NCI-H1694 treated with DMSO at 0.1 percent for 48 hours (cell line): Measurements from ENCODE around the gene GIGYF2.
"Not testable (repeated sequence)": the region's sequence is repeated elsewhere in the genome, so short reads cannot be mapped to it uniquely, and the experiment has no call there.

ENCODE experiments used
- DNase-seq: peaks from one replicate; lab custom pipeline; 2025; lab: John Stamatoyannopoulos, UW

GIGYF2 gene, protein sequence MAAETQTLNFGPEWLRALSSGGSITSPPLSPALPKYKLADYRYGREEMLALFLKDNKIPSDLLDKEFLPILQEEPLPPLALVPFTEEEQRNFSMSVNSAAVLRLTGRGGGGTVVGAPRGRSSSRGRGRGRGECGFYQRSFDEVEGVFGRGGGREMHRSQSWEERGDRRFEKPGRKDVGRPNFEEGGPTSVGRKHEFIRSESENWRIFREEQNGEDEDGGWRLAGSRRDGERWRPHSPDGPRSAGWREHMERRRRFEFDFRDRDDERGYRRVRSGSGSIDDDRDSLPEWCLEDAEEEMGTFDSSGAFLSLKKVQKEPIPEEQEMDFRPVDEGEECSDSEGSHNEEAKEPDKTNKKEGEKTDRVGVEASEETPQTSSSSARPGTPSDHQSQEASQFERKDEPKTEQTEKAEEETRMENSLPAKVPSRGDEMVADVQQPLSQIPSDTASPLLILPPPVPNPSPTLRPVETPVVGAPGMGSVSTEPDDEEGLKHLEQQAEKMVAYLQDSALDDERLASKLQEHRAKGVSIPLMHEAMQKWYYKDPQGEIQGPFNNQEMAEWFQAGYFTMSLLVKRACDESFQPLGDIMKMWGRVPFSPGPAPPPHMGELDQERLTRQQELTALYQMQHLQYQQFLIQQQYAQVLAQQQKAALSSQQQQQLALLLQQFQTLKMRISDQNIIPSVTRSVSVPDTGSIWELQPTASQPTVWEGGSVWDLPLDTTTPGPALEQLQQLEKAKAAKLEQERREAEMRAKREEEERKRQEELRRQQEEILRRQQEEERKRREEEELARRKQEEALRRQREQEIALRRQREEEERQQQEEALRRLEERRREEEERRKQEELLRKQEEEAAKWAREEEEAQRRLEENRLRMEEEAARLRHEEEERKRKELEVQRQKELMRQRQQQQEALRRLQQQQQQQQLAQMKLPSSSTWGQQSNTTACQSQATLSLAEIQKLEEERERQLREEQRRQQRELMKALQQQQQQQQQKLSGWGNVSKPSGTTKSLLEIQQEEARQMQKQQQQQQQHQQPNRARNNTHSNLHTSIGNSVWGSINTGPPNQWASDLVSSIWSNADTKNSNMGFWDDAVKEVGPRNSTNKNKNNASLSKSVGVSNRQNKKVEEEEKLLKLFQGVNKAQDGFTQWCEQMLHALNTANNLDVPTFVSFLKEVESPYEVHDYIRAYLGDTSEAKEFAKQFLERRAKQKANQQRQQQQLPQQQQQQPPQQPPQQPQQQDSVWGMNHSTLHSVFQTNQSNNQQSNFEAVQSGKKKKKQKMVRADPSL (N-terminal part only)

DNA sequence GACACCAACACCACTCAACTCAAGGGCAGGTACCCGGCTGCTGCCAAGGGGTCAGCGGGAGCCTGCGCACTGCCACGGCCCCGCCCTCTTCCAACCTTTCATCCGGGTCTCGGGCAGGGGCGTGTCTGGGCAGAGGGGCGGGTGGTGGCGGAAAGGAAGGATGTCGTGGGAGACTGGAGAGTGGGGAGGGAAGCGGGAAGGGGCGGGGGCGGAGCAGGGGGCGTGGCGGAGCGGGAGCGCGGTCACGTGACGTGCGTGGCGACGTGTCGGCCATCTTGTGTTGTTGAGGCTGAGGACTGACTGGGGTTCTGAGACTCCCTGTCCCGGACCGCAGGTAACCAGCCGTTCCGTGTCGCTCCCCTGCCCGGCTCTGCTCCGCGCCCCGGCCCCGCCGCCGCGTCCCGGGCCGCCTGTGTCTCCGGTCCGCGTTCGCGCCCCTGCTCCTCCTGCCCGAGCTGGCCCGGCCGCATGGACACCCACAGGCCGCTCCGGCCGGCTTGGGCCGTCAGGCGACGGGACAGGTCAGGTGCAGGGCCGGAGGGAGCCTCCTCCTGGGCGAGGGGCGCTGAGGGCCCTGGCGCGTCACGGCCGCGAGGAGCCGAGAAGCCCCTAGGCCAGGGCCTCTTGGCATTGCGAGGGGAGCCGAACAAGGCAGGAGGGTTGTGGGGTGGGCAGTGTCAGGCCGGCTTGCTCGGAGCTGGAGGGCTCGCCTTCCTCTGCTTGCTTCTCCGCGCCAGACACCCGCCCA lies at the start of gene GIGYF2:
TSS of gene GIGYF2 (plus strand) at position 273 of the 748 bp plus-strand sequence. CDS start 37,867 bp downstream, outside the sequence.
- peak; percentile 89 for DNase-seq

DNA sequence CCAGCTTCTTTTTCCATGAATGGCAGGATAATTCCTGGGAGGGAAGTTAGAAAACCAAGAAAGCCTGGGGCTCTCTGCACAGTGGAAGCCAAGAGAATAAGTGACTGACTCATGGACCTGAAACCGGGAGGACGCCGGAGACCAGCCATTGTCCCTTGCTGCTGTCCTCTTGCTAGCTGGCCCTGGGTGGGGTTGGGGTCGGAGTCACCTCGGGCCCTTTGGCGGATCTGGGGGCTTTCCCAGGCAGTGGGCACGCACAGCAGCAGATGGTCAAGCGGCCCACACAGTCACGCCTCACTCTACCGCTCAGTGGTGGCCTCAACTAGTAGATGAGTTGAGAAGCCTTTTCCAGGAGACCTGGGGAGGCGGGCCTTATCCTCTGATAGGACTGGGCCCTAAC lies 48.1 kb upstream of the GIGYF2 start:
- DNase-seq = no peak

GRCh38 chr2:232652505-232652851 lies 44.7 kb upstream of the GIGYF2 start:
- no peak for DNase-seq

GRCh38 chr2:232653441-232653840 lies 43.7 kb upstream of the GIGYF2 start:
- no peak for DNase-seq

GRCh38 chr2:232655392-232655791 lies 41.7 kb upstream of the GIGYF2 start:
- no peak for DNase-seq

- DNase-seq = no peak
Observed at GRCh38 chr2:232658217-232658785, 38.8 kb upstream of the GIGYF2 start.

DNA sequence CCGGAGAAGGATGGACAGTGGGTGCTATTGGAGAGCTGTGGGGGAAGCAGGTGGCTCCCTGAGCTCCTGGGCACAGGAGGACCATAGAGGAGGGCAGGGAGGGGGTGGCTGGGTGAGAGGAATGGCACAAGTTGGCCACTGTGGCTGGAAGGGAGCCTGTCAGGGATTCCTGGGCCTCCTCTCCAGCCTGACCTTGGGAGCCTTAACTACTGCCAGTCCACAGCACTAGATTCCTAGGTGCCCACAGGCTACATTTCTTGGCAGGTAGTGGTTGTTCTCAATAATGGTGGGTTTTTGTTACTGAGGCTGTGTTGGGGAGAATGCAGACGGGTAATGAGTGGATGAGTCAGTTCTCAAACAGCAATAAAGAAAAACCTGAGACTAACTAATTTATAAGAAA lies 37.8 kb upstream of the GIGYF2 start:
- no peak for DNase-seq

- no peak for DNase-seq
Observed at GRCh38 chr2:232662486-232663260, 34.5 kb upstream of the GIGYF2 start.

GRCh38 chr2:232666051-232666805 lies 30.9 kb upstream of the GIGYF2 start:
- no peak for DNase-seq

DNA sequence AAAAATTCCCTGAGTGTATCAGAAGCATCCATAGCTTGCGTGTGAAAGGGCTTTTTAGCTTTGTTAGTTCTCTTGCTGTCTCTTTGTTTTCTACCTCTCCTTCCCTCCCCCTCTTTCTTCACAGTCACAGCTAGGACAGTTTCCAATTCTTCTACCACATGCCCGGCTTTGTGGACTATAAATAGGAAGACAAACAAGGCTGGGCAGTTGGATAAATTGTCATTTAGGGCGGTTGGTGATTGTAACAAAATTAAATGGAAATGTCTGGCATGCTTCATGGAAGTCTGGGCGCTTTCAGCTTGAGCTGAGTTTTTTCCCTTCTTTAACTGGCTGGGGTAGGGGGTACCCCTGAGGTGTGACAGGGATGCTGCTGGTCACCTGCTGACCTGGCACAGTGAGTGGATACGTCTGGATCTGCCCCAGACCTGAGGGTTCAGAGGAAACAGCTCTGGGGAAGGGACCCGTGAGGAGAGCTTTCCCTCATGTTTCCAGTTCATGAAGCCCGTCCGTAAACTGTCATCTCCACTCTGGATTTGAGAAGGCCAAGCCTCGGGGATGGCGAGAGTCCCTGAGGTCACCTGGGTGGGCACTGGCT lies 29.0 kb upstream of the GIGYF2 start:
- no peak for DNase-seq

- DNase-seq = no peak
Observed at GRCh38 chr2:232668805-232669444, 28.2 kb upstream of the GIGYF2 start.

- no peak for DNase-seq
Observed at GRCh38 chr2:232672588-232672987, 24.5 kb upstream of the GIGYF2 start.

- no peak for DNase-seq
Observed at GRCh38 chr2:232674491-232674890, 22.6 kb upstream of the GIGYF2 start.

DNA sequence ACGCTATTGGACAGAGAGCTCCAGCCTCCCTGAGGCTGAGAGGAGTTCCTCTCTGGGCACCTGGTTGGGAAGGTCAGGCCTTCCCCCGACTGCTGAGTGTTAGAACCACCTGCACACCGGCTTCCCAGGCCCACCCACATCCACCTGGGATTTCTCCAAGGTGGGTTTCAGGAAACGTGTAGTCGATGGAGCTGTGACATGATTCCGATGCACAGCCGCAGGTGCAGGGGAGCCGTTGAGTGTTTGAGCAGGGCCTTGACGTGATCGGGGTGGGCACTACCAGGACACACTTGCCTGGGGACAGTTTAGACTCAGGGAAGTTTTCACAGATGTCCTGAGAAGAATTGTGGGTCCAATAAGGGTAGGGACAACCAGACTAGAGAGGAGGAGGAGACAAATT lies 21.8 kb upstream of the GIGYF2 start:
- no peak for DNase-seq

- DNase-seq = no peak
Observed at GRCh38 chr2:232680006-232680405, 17.1 kb upstream of the GIGYF2 start.

DNA sequence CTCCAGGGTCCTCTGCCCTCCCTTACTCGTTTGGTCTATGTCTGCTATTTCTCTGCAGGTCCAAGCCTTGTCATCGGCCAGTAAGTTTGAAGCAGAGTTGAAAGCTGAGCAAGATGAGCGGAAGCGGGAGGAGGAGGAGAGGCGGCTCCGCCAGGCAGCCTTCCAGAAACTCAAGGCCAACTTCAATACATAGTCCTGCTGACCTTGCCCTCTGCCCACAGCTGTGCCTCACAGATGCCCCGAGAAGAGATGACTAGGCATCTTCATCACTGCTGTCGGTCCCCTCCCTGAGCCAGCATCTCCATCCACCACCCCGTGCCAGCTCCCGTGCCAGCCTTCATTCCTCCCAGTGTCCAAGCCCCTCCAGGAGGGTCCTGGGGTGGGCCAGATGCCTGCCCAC lies 15.6 kb upstream of the GIGYF2 start:
- no peak for DNase-seq

- DNase-seq = no peak
Observed at GRCh38 chr2:232683368-232683767, 13.8 kb upstream of the GIGYF2 start.

DNA sequence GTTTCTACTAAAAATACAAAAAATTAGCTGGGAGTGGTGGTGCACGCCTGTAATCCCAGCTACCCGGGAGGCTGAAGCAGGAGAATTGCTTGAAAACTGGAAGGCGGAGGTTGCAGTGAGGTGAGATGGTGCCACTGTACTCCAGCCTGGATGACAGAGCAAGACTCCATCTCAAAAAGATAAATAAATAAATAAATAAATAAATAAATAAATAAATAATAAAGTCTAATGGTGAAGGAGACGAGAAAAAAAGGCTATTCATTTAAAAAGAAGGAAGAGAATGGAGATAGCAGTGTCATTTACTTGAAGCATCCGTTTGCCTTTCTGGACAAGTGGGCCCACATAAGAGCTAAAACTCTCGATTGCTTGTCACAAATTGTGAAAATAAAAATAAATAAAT lies 11.7 kb upstream of the GIGYF2 start:
- DNase-seq = not testable (repeated sequence)
